ENCODE data around the gene MARK1.
"Not testable (repeated sequence)": the region's sequence is repeated elsewhere in the genome, so short reads cannot be mapped to it uniquely, and the experiment has no call there.

The MARK1 gene

DNA sequence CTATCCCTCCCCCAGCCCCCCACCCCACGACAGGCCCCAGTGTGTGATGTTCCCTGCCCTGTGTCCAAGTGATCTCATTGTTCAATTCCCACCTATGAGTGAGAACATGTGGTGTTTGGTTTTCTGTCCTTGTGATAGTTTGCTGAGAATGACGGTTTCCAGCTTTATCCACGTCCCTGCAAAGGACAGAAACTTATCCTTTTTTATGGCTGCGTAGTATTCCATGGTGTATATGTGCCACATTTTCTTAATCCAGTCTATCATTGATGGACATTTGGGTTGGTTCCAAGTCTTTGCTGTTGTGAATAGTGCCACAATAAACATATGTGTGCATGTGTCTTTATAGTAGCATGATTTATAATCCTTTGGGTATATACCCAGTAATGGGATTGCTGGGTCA lies 77.7 kb downstream of the MARK1 start:
- DNase-seq; ATAC-seq (replicated peaks); H3K27me3 Mint-ChIP-seq; H3K4me3 Mint-ChIP-seq; H3K36me3 Mint-ChIP-seq; H3K27ac Mint-ChIP-seq; H3K4me1 Mint-ChIP-seq; H3K9me3 Mint-ChIP-seq: not testable (repeated sequence)

DNA sequence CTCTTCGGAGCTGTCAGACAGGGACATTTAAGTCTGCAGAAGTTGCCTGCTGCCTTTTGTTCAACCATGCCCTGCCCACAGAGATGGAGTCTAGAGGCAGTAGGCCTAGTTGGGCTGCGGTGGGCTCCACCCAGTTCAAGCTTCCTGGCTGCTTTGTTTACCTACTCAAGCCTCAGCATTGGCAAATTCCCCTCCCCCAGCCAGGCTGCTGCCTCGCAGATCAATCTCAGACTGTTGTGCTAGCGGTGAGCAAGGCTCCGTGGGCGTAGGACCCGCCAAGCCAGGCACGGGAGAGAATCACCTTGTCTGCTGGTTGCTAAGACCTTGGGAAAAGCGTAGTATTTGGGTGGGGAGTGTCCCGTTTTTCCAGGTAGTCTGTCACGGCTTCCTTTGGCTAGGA lies 83.2 kb downstream of the MARK1 start:
- not testable (repeated sequence) for H3K4me3 Mint-ChIP-seq; H3K27ac Mint-ChIP-seq; H3K27me3 Mint-ChIP-seq; ATAC-seq (replicated peaks); H3K36me3 Mint-ChIP-seq; H3K4me1 Mint-ChIP-seq; DNase-seq; H3K9me3 Mint-ChIP-seq

- ATAC-seq (replicated peaks), result no peak
- no peak for DNase-seq
- Mint-ChIP-seq H3K9me3 (no peaks in the 10 kb centered on the region), H3K4me3 (no peak overlapping the region), H3K27ac (no peak overlapping the region), H3K4me1 (no peaks in the 10 kb centered on the region), H3K27me3 (peaks cover 0 to 4% of the 10 kb centered on the region in 2 donors), H3K36me3 (no peaks in the 10 kb centered on the region)
These were observed 88.9 kb downstream of the MARK1 start for GRCh38 chr1:220616836-220617235.

GRCh38 chr1:220628431-220628830 lies 100.5 kb downstream of the MARK1 start:
- Mint-ChIP-seq H3K9me3 (no peaks in the 10 kb centered on the region), H3K4me1 (no peaks in the 10 kb centered on the region), H3K4me3 (no peak overlapping the region), H3K36me3 (no peaks in the 10 kb centered on the region), H3K27me3 (peaks cover 6 to 10% of the 10 kb centered on the region in 2 donors), H3K27ac (no peak overlapping the region)
- DNase-seq (no peak), ATAC-seq (replicated peaks) (no peak)

DNA sequence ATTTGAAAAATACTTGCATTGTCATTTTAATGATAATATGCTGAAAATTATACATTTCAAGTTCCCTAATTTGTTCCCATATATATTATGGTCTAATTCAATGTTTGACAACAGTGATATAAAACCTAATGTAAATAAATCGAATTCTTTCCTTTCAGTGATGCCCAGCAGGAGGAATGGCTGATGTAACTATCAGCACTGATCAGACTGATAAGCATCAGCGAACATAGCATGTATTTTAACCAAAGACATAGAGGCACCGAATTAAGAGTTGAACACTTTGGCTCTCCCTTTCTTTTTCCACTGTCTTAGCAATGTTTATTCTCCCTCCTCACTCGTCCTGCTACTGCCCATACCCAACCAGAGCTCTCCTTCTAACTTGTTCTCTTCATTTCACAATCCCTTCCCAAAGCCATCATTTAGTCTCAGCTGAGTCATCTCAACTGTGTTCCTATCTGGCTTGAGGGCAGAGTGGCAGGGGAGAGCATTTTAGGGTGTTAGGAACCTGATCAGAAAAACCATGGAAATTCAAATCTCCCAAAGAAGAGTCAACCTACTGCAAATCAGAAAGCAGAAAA lies 103.4 kb downstream of the MARK1 start:
- no peak overlapping the region for H3K27ac Mint-ChIP-seq

GRCh38 chr1:220637759-220638158 lies 109.8 kb downstream of the MARK1 start:
- Mint-ChIP-seq H3K36me3 (no peaks in the 10 kb centered on the region), H3K9me3 (peaks cover 0 to 1% of the 10 kb centered on the region in 2 donors), H3K27ac (no peak overlapping the region), H3K27me3 (peaks cover 6 to 8% of the 10 kb centered on the region in 2 donors), H3K4me3 (no peak overlapping the region), H3K4me1 (no peaks in the 10 kb centered on the region)
- ATAC-seq (replicated peaks) (no peak), DNase-seq (no peak)

More for the DNA sequence above, 103.4 kb downstream of the MARK1 start:
- no peak for DNase-seq
- Mint-ChIP-seq H3K9me3 (no peaks in the 10 kb centered on the region), H3K27me3 (peaks cover 6 to 10% of the 10 kb centered on the region in 2 donors), H3K4me3 (no peak overlapping the region), H3K36me3 (no peaks in the 10 kb centered on the region), H3K4me1 (no peaks in the 10 kb centered on the region)
- no peak for ATAC-seq (replicated peaks)

DNA sequence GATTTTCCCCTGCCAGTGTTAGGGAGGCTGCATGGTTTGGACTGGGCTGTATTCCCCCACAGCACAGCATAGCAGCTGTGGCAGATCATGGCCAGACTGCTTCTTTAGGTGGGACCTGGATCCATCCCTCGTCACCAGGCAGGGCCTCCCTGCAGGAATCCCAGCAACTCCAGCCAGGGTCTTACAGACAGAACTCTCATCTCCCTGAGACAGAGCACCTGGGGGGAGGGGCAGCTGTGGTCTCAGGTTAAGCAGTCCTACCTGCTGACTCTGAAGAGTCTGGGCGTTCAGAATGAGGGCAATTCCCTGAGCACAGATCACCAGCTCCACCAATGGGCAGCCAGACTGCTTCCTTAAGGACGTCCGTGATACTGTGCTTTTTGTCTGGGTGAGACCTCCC lies 114.3 kb downstream of the MARK1 start:
- no peak for DNase-seq
- H3K4me1 Mint-ChIP-seq, result no peaks in the 10 kb centered on the region

GRCh38 chr1:220652995-220653394 lies 125.1 kb downstream of the MARK1 start:
- DNase-seq (no peak), ATAC-seq (replicated peaks) (no peak)
- no peaks in the 10 kb centered on the region for H3K36me3 Mint-ChIP-seq
- H3K4me1 Mint-ChIP-seq, result peaks cover 7 to 9% of the 10 kb centered on the region in 2 donors
- no peak overlapping the region for H3K4me3 Mint-ChIP-seq
- H3K27ac Mint-ChIP-seq, result no peak overlapping the region
- no peaks in the 10 kb centered on the region for H3K9me3 Mint-ChIP-seq
- peaks cover 8 to 11% of the 10 kb centered on the region in 2 donors for H3K27me3 Mint-ChIP-seq

More for the DNA sequence above, 114.3 kb downstream of the MARK1 start:
- Mint-ChIP-seq H3K9me3 (peaks cover 0 to 6% of the 10 kb centered on the region in 2 donors), H3K36me3 (no peaks in the 10 kb centered on the region), H3K27me3 (peaks cover 19 to 22% of the 10 kb centered on the region in 2 donors), H3K4me3 (no peak overlapping the region), H3K27ac (no peak overlapping the region)
- ATAC-seq (replicated peaks), result no peak

- Mint-ChIP-seq H3K27me3 (peaks cover 8 to 11% of the 10 kb centered on the region in 2 donors), H3K36me3 (no peaks in the 10 kb centered on the region), H3K4me3 (no peak overlapping the region), H3K27ac (no peak overlapping the region), H3K9me3 (no peaks in the 10 kb centered on the region), H3K4me1 (peaks cover 7 to 9% of the 10 kb centered on the region in 2 donors)
- DNase-seq (no peak), ATAC-seq (replicated peaks) (peak; percentile 72 to 84)
These were observed 127.6 kb downstream of the MARK1 start for GRCh38 chr1:220655509-220655908.

GRCh38 chr1:220655961-220656740 lies 128.2 kb downstream of the MARK1 start:
- peaks cover 13 to 16% of the 10 kb centered on the region in 2 donors for H3K27me3 Mint-ChIP-seq
- no peaks in the 10 kb centered on the region for H3K9me3 Mint-ChIP-seq
- peaks cover 7 to 9% of the 10 kb centered on the region in 2 donors for H3K4me1 Mint-ChIP-seq
- DNase-seq, result no peak
- H3K27ac Mint-ChIP-seq, result no peak overlapping the region
- H3K36me3 Mint-ChIP-seq, result no peaks in the 10 kb centered on the region
- H3K4me3 Mint-ChIP-seq, result no peak overlapping the region
- ATAC-seq (replicated peaks), result no peak

DNA sequence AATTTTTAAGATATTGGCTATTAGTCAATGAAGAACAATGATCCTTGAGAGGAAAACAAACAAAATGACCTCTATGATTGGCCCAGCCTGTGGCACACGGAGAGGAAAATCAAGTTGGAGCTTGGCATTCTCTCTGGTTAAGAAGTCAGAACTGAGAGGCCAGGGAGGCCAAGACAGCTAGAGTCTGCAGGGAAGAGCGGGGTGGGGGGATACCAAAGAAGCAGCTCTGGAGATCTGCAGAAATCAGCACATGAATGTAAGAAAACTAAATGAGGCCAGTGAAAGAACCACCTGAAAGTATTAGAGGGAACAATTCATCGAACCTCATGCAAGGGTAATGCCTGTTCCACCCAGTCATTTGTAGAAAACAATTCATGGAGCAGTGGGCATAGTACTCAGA lies 138.4 kb downstream of the MARK1 start:
- peaks cover 1 to 4% of the 10 kb centered on the region in 2 donors for H3K36me3 Mint-ChIP-seq
- H3K4me3 Mint-ChIP-seq, result no peak overlapping the region
- no peak overlapping the region for H3K27ac Mint-ChIP-seq
- H3K4me1 Mint-ChIP-seq, result no peaks in the 10 kb centered on the region
- H3K27me3 Mint-ChIP-seq, result peaks cover 14 to 30% of the 10 kb centered on the region in 2 donors
- DNase-seq (no peak), ATAC-seq (replicated peaks) (no peak)
- peaks cover 12 to 14% of the 10 kb centered on the region in 2 donors for H3K9me3 Mint-ChIP-seq

DNA sequence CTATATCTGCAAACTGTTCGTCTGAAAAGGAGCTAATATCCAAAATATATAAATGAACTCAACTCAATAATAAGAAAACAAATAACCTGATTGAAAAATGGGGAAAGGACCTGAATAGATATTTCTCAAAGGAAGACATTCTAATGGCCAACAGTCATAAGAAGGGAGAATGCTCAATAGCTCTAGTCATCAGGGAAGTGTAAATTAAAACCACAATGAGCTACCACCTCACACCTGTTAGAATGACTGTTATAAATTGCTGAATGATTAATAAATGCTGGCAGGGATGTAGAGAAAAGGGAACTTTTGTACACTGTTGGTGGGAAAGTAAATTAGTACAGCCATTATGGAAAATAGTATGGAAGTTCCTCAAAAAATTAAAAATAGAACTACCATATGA lies 141.1 kb downstream of the MARK1 start:
- peaks cover 16 to 30% of the 10 kb centered on the region in 2 donors for H3K27me3 Mint-ChIP-seq
- ATAC-seq (replicated peaks) (no peak), DNase-seq (no peak)
- no peaks in the 10 kb centered on the region for H3K4me1 Mint-ChIP-seq
- H3K27ac Mint-ChIP-seq, result no peak overlapping the region
- H3K4me3 Mint-ChIP-seq, result no peak overlapping the region
- H3K9me3 Mint-ChIP-seq, result peaks cover 12 to 14% of the 10 kb centered on the region in 2 donors
- H3K36me3 Mint-ChIP-seq, result peaks cover 1 to 4% of the 10 kb centered on the region in 2 donors

DNA sequence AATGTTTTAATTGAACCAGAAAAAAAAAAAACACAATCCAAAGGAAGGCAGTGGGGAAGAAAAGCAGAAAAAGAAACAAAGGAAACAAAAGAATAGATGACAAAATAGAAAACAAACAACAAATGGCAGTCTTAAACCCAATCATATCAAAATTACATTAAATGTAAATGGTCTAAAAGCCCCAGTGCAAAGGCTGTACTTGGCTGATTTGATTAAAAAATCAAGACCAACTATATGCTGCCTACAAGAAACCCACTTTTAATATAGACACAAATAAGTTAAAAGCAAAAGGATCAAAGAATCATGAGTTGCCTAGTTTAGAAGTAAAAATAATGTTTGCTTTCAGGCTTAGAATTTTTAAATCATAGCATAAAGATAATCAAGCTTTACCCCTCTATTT lies 142.4 kb downstream of the MARK1 start:
- no peak for ATAC-seq (replicated peaks)
- Mint-ChIP-seq H3K36me3 (peaks cover 1 to 4% of the 10 kb centered on the region in 2 donors), H3K27ac (no peak overlapping the region), H3K9me3 (peaks cover 12 to 14% of the 10 kb centered on the region in 2 donors), H3K4me3 (no peak overlapping the region), H3K27me3 (peaks cover 13 to 25% of the 10 kb centered on the region in 2 donors), H3K4me1 (no peaks in the 10 kb centered on the region)
- DNase-seq, result no peak

DNA sequence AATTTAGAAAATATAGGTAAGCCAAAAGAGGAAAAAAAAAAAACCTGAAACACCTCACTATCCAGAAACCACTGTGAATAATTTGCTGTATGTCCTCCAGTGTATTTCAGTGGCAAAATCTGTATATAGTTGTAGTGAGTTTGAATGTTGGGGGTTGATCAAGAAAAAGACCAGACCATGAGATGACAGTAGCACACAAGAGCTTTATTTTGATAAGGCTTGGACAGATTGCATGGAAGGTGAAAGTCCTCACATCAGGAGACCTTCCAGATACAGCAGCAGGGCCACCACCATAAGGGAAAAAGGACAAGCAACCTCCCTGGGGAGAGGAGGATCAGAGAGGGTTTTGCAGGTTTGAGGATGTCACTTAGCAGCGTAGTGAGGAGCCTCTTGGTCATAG lies 146.0 kb downstream of the MARK1 start:
- Mint-ChIP-seq H3K9me3 (peaks cover 10 to 14% of the 10 kb centered on the region in 2 donors), H3K27me3 (peaks cover 10 to 13% of the 10 kb centered on the region in 2 donors), H3K4me1 (peaks cover 0 to 2% of the 10 kb centered on the region in 2 donors), H3K4me3 (no peak overlapping the region), H3K27ac (no peak overlapping the region), H3K36me3 (peaks cover 1 to 4% of the 10 kb centered on the region in 2 donors)
- DNase-seq, result no peak
- ATAC-seq (replicated peaks), result no peak

- Mint-ChIP-seq H3K27ac (no peak overlapping the region), H3K4me3 (no peak overlapping the region), H3K36me3 (no peaks in the 10 kb centered on the region), H3K27me3 (peaks cover 6 to 8% of the 10 kb centered on the region in 2 donors), H3K4me1 (peaks cover 0 to 3% of the 10 kb centered on the region in 2 donors), H3K9me3 (no peaks in the 10 kb centered on the region)
- ATAC-seq (replicated peaks) (no peak), DNase-seq (no peak)
These were observed 149.3 kb downstream of the MARK1 start for GRCh38 chr1:220677251-220677650.

Data from stimulated activated naive B cell treated with anti-CD40 and anti-IgM and Interleukin-4, amounts not matched to agents 10 μg/mL and 1 μg/mL and 100 μg/mL, for 72 hours (primary cell).